Measurements from ENCODE around the gene MYPN.
"Not testable (repeated sequence)": the region's sequence is repeated elsewhere in the genome, so short reads cannot be mapped to it uniquely, and the experiment has no call there.

Gene MYPN

GRCh38 chr10:68233046-68233445 is 123.8 kb downstream of the MYPN start:
- DNase-seq: no peak

DNA sequence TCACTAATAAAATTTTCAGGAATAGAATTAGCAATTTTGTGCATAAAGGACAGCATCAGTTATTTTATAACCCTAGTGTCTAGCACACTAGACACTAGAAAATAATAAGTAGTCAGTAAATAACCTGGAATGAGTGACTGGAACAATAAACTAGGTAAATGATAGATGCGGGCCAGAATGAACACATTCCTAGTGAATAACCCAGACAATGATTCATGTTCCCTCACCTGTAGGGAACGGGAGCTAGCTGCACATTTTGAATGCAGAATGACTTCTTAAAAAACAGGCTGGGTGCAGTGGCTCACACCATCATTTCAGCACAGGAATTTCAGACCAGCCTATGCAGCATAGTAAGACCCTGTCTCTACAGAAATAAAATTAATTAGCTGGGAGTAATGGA is 125.8 kb downstream of the MYPN start:
- no peak for DNase-seq

DNA sequence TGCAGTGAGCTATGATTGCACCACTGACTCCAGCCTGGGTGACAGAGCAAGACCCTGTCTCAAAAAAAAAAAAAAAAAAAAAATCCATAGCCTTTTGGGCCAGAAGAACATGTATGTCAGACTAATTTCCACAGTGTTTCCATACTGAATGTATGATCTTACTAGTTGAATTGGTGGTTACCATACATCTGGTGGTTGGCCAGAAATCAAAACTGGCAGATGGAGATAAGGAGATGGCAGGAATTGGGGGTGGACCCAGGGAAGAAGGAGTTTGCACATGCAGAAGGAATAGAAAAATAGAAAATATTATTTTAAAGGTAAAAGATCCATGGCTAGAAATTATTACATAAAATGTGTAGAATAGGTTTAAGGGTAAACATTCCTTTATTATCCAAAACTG is 126.3 kb downstream of the MYPN start:
- no peak for DNase-seq

DNA sequence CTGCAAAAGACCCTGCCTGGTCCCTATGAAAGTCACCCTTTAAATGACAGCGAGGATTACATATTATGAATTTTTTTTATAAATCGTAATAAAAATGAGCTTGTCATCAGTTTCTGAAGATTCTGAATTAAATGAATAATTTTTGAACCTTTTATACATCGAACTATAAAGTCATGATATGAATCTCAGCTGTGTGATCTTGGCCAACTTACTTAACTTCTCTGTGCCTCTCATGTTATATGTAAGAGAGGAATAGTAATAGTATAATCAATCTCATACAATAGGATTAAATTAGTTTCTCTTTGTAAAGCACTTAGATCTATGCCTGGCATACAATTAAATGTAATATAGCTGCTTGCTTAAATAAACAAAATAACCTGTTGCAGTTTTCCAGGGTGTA is 127.9 kb downstream of the MYPN start:
- DNase-seq: no peak

DNA sequence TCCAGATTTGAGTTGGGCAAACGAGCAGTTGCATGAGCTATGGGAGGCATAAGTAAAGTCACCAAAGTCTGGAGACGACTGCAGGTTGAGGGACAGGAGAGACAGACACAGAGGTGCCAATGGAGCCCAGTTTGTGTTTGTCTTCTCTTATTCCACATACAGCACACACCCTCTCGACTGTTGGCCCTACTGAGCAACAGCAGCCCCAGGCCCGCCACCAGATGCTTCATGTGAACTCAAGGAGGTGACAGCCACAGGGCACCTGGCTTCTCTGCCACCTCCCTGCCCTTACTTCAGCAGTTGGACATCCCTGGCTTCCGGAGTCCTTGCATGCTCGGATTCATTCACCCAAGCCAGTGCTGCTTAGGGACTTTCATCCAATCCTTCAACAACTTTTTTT is 129.1 kb downstream of the MYPN start:
- DNase-seq: no peak

- no peak for DNase-seq
These were observed 129.8 kb downstream of the MYPN start for GRCh38 chr10:68239069-68239468.

GRCh38 chr10:68239596-68240150 is 130.4 kb downstream of the MYPN start:
- DNase-seq: no peak

DNA sequence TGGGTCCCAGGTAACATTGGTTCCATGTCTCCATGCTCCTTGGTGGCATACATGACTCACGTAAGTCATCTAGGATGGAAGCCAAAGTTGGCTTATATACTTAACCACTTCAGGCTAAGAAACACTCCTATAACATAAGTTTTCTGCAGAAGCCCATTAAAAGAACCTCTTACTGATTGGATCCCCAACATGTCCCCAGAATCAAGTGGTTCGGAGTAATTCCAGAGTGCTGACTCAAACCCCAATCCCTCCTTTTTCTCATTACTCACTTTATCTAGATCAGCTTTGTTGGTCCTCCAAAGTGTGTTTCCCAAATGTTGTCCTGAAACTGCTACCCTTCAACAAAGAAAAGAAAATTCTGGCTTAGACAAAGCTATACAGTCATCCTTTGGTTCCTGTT is 132.8 kb downstream of the MYPN start:
- no peak for DNase-seq

- DNase-seq: not testable (repeated sequence)
These were observed 137.1 kb downstream of the MYPN start for GRCh38 chr10:68246397-68246796.

DNA sequence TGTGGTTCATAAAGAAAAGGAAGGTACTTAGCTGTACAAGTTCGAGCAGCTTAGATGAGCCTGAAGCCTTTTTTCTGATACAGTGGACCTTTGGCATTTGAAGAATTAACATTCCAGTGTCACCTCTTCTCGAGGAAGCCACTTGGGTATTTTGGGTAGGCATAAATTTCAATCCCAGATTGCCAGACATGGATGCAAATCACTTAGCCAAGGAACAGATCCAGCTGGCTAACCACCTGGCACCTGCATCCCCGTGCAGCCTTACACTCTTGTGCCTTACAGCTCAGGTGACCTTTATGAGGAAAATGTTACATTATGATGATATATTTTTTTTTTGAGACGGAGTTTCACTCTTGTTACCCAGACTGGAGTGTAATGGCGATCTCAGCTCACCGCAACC is 138.6 kb downstream of the MYPN start:
- DNase-seq: no peak

DNA sequence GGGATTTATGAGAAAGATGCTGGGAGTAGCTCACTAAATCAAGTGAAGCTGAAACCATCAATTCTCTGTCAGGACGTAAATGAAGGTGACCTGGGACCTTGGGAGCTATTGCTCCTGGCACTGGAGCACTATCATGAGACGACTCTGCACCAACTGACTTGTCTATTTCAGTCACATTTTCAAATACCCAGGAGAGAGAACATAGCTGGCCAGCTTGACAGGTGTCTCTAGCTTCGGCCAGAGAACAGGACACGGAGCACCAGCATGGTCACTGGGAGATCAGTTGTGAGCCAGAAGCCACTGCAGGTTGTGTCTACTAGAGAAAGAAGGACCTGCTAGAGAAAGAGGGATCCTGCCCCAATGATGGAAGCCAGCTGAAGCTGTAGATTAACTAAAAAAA is 140.0 kb downstream of the MYPN start:
- no peak for DNase-seq

GRCh38 chr10:68251151-68251550 is 141.9 kb downstream of the MYPN start:
- no peak for DNase-seq

DNA sequence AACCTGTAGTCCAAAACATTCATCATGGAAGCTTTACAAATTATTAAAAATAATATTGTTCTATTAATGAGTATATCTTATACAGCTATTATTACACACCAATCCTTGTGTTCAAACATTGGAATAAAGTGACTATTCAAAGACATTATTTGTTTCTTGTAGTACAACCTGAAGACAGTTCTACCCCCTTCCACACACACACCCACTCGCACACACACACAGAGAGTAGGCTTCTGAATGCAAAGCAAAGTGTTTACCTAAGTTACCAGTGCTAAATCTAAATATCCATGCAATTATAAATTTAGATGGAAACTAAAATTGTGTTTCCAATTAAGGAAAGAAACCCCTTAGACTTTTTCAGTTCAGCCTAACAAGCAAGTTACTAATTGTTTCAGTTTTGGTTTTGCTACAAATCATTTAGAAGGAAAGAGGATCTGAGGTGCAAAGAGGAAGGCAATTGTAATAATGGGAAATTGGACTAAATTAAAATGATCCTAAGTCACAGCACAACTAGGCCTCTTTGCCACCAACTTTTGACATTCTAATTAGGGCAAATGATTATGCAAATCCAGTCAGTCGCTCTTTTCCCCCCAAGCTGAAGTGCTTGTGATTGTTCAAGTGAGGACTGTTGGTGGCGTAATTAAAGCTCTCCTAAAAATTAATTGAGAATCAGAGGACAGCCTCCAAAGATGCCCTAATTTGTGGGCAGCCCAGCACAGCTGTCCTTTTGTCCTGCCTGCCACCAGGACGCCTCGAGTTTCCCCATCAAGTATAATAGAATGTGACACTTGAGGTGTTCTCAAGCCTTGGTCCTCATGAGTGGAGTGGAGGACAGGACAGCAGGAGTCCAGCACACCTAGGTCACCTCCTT is 142.6 kb downstream of the MYPN start:
- no peak for DNase-seq

DNA sequence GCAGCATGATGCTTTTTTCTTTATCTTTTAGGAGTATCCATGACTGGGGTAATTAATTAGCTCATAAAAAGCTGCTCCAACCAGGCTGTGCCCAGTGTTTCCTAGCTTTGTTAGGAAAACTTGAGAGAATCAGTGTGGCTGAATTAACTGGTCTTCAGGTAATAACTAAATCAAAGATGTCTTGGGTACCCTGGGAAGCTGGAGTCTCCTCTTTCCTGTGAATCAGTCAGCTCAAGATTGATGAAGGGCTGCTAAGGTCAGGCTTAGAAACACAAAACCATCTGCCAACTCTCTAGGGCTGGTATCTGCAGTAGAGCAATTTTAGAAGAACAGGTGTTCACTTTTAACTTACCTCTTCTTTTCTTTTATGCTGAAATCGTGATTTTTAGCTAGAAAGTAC is 144.1 kb downstream of the MYPN start:
- DNase-seq: no peak

- DNase-seq: no peak
These were observed 152.0 kb downstream of the MYPN start for GRCh38 chr10:68261132-68261856.
